ENCODE results near the gene IL17RD.

GRCh38 chr3:57158813-57159738, 6.1 kb downstream of the IL17RD start:
- TF ChIP-seq CTCF (tag by site-specific recombination; IDR thresholded peaks at IDR 0.05): no peak
- no peak; the same call in 1 of the 2 replicates for TF ChIP-seq TRIM28 (IDR thresholded peaks at IDR 0.05; ENCODE audit: borderline replicate concordance, low read length)
- no peak for TF ChIP-seq TCF7L2 (IDR thresholded peaks at IDR 0.05; ENCODE audit: borderline replicate concordance, low read depth, low read length)
- TF ChIP-seq BCL11A (tag by site-specific recombination; IDR thresholded peaks at IDR 0.05; ENCODE audit: low read depth): no peak
- TF ChIP-seq ZNF214 (tag by site-specific recombination; IDR thresholded peaks at IDR 0.05; ENCODE audit: borderline replicate concordance): no peak
- peak; percentile 41; the same call in 1 of the 2 replicates for TF ChIP-seq MEIS1 (CRISPR knock-in tag; IDR thresholded peaks at IDR 0.05; ENCODE audit: borderline replicate concordance)
- TF ChIP-seq ZNF138 (tag by site-specific recombination; IDR thresholded peaks at IDR 0.05; ENCODE audit: borderline replicate concordance): no peak
- TF ChIP-seq SALL2 (tag by site-specific recombination; IDR thresholded peaks at IDR 0.05; ENCODE audit: borderline replicate concordance): no peak
